GM12875 (cell line): ENCODE measurements around the gene GAS2L2.

Experiments used
- H3K4me3 ChIP-seq: one replicate; pipeline ENCODE4 v1.5.1; 2011; ENCODE audit warnings: low read depth, low read length, control low read depth
- TF ChIP-seq, protein P1 (sequence below): IDR thresholded peaks from 2 replicates; pipeline ENCODE4 v1.5.1; 2011; ENCODE audit warnings: low read depth, mild to moderate bottlenecking, control low read depth, inconsistent platforms, low read length, moderate library complexity, borderline replicate concordance; ENCODE audit not compliant: insufficient read depth

GAS2L2 gene

DNA sequence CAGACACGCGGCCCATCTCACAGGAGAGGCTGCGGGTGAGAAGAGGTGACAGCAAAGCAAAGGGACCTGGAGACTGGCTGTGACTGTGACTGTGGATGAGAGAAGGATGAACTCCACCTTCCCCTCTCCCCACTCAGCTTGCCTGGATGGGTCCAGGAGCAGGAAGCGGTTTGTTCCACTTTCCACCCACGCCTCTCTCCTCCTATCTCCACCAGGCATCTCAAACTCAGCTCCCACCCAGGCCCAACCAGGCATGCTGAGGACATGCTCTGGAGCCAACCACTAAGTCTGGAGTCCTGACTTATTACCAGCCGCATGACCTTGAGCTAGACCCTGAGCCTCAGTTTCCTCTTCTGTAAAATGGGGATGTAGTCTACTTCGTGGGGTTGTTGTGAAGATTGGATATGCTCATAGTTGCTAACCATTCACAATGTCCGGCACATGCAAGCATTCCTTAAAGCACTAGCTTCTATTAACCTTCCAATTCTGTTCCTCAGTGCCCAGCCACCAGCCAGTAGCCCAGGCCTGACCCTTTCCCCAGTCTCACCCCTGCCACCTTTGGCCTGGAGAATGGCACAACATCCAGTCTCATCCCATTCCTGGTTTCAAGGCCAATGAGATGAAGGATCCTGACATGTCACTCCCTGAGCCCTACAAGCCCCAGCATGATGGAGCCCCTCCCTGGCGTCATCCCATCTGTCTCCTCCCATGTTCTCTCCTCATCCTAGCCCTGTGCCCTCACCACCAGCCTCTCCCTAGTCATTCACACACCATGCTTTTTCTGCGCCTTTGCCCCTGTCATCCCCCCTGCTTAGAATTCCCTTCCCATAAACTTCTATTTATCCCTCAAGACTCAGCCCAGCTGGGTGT, 2.3 kb downstream of the GAS2L2 start:
- TF ChIP-seq, protein P1, sequence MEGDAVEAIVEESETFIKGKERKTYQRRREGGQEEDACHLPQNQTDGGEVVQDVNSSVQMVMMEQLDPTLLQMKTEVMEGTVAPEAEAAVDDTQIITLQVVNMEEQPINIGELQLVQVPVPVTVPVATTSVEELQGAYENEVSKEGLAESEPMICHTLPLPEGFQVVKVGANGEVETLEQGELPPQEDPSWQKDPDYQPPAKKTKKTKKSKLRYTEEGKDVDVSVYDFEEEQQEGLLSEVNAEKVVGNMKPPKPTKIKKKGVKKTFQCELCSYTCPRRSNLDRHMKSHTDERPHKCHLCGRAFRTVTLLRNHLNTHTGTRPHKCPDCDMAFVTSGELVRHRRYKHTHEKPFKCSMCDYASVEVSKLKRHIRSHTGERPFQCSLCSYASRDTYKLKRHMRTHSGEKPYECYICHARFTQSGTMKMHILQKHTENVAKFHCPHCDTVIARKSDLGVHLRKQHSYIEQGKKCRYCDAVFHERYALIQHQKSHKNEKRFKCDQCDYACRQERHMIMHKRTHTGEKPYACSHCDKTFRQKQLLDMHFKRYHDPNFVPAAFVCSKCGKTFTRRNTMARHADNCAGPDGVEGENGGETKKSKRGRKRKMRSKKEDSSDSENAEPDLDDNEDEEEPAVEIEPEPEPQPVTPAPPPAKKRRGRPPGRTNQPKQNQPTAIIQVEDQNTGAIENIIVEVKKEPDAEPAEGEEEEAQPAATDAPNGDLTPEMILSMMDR = no peak
- H3K4me3 ChIP-seq = no peak overlapping the region

DNA sequence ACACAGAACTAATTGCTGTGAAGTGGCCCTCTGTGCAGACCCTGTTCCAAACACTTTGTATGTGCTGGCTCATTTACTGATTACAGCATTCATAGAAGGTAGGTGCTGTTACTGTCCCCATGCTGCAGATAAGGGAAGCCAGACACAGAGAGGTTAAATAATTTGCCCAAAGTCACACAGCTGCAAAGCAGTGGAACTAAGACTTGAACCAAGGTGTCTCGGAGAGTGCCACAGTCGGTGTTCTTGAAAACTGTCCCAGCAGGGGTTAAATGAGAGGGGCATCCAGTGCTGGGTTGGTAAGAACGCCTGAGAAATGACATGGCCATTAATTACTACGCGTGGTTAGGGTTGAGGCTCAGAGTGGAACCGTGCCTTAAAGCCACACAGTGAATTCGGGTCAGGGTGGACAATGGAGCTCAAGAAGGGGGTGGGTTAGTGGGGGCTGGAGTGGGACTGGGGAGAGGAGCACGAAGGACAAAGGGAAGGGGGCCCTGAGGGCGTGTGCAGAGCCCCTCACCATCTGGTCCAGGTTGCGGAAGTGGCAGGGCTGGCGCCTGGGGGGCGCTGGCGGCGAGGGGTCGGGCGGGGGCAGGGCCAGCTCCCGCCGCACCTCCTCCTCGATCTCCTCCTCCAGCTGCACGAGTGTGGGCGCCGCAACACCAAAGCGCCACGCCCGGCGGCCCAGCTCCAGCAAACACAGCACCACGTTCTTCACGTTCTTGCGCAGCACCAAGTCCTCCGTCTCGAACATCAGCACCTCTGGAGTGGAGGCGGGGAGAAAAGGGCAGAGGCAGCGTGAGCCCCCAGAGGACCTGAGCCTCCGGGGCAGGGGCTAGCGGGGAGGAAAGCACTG, 3.3 kb downstream of the GAS2L2 start:
- no peak overlapping the region for H3K4me3 ChIP-seq
- TF ChIP-seq, protein P1 = no peak

DNA sequence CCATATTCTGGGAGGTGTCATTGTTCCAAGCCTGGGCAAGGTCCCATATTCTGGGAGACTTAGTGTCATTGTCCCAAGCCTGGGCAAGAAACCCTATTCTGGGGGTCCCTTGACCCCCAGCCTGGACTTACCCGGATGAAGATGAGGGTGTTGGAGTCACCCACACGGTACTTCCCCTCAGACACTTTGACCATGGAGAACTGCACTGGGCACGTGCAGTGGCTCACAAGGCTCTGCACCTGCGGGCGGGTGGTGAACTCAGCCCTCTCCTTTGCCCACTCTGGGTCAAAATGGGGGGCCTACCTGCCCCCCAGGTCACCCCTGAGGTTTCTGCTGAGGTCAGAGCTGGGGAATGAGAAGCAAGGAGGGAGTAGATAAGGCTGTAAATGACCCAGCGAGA, 4.1 kb downstream of the GAS2L2 start:
- TF ChIP-seq, protein P1 = no peak
- no peak overlapping the region for H3K4me3 ChIP-seq

DNA sequence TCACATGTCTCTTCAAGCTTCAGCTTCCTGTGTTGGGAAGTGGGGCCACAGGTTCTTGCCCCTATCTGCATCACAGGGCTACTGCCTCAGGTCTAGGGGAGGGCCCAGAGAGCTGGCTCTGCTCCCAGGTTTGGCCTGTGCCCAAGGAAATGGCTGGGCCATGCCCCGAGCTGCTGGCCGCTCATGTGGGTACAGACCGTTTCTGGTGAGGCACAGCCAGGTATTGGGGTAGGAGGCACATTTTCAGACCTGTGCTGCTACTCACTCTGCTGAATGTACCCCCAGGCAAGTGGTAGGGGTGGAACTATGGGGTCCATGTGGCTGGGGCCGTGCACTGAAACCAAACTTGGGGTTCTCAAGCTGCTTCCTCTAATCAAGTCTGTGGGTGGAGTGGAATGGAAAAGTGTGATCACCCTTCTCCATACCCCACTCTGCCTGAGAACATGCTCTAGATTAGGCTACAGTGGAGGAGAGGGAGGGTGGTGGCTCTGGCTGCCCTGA, 4.6 kb downstream of the GAS2L2 start:
- TF ChIP-seq, protein P1 = no peak
- no peak overlapping the region for H3K4me3 ChIP-seq

DNA sequence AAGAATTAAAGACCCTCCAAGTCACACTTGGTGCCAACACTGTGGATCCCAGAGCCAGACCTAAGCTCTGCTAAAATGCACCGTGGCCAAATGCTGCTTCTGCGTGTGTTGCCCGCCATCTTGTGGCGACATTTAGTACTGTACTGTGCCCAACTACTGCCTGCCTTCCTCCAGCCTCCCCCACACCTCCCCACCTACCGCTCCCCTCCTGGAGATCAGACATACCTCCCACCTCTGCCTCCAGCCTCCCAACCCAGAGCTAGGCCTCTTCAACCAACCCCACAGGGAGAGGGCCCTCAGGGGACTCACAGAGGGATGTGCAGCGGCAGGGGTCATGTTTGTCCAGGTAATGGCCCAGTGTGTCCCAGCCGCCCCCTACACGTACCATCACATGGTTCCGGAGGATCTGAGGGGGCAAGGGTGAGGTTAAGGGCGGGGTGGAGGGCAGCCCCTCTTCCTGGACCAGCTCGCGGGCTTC, 5.5 kb downstream of the GAS2L2 start:
- H3K4me3 ChIP-seq = no peak overlapping the region
- TF ChIP-seq, protein P1 = peak; percentile 79

DNA sequence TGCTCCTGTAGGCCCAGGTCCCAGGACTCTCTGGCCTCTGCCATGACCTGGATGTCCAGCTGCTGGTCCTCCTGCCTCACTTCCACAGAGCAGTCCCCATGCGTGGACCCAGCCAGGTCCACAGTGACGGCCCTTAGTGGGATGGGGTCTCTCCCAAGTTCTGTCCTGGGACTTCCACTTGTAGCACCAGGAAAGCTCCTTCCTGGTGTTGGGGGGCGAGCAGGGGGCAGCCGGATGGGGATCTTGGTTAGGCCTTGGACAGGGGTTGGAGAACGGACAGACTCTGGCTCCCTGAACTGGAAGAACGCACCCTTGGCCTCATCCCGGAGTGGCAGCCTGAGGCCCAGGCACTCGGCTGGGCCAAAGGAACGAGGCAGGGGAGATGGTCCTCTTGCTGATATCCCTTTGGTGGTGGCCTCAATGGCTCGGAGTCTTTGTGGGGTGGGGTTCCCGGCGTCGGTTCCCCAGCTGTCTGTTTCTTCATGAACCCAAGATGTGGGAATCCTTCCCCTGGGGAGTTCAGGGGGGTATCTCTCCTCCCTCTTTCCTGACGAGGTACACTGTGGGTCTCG, 7.2 kb downstream of the GAS2L2 start:
- TF ChIP-seq, protein P1 = no peak

More for the DNA sequence above, 7.2 kb downstream of the GAS2L2 start:
- H3K4me3 ChIP-seq = no peak overlapping the region
